Hepatic stellate cell (primary cell): Measurements from ENCODE around the gene DHODH.
"Not testable (repeated sequence)": the region's sequence is repeated elsewhere in the genome, so short reads cannot be mapped to it uniquely, and the experiment has no call there.

Source experiments
- DNase-seq: peaks from one replicate; pipeline ENCODE4 v3.0.0; 2011; ENCODE audit warnings: low spot score

Gene DHODH

DNA sequence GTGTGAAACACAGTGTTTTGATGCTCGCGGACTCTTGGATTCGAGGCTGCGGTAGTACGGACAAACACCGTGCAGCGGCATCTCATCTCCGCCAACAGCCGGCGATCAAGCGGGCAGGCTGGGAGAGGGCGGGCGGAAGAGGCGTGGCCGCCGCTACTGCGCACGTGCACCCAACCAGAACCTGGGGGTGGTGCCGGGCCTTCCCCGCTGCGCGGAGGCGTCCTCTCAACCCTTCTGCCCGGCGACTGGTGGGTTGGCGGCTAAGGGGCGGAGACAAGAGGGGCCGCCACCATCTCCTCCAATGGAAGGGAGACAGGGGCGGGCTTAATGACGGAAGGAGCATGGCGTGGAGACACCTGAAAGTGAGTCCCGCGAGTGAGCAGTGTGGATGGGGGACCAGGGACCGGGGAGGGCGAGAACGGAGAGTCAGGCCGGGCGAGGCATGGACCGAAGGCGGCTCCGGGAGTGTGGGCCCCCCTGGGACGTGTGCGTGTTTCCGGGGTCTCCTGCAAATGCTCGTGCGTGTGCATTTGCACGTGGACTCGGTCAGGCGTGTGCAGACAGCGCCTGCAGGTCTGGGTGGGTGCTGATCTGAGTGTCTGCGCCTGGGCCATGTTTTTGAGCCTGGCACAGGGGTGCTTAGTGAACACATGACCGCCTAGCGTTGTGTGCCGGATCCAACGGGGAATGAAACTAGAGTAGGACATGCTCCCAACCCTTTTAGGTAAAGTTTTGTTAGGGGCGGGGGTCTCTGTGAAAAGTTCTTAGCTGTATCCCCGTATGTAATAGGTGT is at the start of gene DHODH:
Gene DHODH, plus strand, starts transcription at position 321 of the 793 bp plus-strand sequence. Its CDS starts 21 bp downstream, at position 342.
- peak; percentile 100 for DNase-seq

DNA sequence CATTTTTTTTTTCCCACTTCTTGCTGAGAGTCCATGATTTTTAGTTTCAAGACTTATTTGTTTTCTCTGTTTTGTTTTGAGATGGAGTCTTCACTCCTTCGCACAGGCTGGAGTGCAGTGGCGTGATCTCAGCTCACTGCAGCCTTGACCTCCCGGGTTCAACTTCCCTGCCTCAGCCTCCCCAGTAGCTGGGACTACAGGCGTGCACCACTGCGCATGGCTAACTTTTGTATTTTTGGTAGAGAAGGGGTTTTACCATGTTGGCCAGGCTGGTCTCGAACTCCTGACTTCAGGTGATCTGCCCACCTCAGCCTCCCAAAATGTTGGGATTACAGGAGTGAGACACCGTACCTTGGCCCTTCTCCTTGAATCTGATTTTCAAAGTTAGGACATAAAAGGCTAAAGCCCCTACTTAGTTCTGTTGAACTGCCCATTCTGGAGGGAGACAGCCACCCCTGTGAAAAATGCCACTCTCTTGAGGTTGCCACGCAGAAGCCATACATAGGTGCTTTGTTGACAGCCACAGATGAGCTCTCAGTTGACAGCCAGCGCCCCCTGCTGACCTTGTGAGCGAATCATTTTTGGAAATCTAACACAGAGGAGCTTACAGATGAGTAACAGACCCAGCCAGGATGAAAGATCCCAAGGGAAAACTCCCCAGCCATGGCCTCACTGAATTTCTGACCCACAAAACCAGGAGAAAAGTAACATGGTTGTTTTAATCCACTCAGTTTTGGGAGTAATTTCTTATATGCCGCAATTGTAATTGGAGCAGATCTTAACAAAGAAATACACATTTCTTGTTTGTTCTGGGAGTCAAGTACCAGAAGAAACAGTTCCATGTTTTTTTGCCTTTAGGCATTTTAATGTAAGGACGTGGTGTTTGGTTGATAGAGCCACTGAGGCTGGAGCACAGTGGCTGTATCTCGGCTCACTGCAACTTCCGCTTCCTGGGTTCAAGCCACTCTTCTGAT is 47.2 kb upstream of the DHODH start:
- peak; percentile 88 for DNase-seq

DNA sequence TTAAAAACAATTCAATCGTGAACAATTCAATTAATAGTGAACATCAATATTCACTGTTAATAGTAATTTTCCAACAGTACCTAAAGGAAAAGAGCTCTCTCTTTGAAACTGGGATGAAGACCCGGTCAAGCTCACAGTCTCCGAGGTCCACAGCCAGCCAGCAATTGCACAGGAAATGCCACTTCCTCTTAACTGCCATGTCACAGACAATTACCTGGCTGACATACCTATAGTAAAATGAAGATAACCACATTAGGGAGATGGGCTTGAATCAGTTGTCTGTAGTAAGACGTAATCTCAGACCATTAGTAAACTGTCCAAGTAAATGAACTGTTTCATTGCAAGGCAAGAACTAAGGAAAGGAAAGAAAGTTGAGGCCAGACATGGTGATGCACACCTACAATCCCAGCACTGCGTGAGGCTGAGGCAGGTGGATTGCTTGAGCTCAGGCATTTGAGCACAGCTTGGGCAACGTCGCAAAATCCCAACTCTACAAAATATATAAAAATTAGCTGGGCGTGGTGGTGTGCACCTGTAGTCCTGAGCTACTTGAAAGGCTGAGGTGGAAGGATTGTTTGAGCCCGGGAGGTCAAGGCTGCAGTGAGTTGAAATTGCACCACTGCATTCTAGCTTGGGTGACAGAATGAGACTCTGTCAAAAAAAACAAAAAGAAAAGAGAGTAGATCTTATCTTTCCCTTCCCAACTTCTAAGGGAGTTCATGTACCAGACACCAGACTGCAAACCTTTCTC is 45.2 kb upstream of the DHODH start:
- no peak for DNase-seq

DNA sequence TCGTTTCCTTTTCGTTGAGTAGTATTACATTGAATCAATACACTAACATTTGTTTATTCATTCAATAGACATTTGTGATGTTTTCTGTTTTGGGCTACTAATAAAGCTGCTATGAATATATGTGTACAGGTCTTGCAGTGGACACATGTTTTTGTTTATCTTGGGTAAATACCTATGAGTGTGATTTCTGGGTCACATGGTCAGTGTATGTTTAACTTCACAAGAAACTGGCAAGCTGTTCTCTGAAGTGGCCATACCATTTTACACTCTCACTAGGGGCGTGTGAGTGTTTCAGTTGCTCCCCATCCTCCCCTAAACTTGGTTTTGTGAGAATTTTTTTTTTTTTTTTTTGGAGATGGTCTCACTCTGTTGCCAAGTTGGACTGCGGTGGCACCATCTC is 43.3 kb upstream of the DHODH start:
- no peak for DNase-seq

DNA sequence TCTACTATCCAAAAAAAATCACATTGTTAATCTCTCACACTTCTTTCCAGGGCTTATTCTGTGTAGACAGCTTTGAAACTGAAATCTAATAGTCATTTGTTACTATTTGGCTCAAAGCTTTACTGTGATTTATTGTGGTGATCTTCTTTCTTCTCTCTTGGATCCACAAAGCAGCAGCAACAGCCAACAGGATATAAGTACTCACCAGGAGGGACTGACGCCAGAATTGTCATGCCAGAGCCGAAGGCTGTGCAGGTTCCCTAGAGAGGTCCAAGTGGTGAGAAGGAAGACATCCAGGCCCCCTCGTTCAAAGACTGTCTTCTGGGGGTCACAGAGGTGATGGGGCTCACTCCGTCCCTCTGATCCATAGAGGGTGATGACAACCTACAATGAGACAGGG is 41.6 kb upstream of the DHODH start:
- no peak for DNase-seq

DNA sequence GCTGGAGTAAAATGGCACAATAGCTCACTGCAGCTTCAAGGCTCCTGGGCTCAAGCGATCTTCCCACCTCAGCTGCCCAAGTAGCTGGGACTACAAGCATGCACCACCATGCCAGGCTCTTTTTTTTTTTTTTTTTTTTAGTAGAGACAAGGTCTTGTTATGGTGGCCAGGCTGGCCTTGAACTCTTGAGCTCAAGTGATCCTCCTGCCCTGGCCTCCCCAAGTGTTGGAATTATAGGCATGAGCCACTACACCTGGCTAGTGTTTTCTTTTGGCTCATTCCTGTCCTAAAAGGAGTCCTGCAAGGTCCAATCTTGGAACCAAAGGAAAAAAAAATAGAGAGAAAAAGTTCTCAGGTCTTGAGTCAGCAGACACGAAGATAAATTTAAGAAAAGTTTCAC is 39.2 kb upstream of the DHODH start:
- no peak for DNase-seq

DNA sequence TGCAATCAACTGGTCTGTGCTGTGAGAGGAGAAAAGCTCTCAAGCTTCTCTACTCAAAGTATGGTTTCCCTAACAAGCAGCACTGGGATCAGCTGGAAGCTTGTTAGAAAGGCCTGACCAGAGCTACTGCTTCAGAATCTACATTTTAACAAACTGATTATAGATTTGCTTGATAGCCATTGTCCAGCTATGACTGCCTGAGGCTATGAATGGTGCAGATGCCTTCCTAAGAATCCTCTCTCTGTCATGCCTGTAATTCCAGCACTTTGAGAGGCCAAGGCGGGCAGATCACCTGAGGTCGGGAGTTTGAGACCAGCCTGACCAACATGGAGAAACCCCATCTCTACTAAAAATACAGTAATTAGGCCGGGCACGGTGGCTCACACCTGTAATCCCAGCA is 37.0 kb upstream of the DHODH start:
- no peak for DNase-seq

DNA sequence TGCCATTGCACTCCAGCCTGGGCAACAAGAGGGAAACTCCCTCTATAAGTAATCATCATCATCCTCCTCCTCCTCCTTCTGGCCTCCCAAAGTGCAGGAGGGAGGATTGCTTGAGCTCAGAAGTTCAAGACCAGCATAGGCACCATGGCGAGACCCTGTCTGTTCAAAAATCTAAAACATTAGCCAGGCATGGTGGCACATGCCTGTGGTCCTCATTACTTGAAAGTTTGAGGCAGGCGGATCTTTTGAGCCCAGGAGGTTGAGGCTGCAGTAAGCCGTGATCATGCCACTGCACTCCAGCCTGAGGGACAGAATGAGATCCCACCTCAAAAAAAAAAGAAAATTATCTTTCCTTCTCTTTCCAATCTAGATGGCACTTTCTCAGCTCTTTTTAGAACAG is 36.2 kb upstream of the DHODH start:
- DNase-seq: no peak

DNA sequence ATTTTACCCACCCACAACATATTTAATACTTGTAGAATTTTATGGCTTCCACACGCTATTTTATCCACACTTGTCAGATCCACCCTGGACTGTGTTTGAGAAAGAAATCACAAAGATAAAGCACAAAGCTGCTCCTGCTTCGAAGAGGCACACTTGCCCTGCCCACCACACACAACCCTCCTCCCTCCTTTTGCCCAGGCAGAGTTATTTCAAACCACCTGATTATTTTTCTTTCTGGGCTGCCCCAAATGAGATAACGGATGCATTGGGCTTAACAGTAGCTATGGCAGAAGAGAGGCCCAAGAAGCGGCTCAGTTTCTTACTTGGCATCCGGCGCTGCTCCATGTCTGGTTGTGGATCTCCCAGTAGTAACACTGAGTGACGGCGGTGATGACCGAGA is 35.5 kb upstream of the DHODH start:
- DNase-seq: no peak

DNA sequence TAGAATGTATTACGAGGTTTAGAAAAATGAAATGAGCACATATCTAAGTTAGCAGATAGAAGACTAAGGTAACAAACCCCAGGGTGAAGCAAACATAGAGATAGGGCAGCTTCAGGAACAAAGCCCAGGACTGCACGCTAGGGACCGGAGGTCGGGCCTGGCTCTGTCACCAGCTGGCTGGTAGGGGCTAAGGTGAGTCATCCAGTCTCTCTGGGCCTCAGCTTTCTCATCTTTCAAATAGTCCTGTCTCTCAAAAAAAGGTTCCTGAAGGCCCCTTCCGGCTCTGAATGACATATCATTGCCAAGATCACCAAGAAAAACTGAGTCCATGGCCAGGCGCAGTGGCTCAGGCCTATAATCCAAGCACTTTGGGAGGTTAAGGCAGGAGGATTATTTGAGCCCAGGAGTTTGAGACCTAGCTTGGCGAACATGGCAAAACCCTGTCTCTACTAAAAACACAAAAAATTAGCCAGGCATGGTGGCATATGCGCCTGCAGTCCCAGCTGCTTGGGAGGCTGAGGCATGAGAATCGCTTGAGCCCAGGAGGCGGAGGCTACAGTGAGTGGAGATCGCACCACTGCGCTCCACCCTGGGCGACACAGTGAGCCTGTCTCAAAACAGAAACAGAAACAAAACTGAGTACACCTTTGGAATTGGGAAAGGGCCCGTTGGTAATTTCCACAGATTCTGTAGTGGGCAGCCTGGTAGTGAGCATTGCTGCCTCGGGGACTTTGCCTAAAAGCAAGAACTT is 34.3 kb upstream of the DHODH start:
- no peak for DNase-seq

DNA sequence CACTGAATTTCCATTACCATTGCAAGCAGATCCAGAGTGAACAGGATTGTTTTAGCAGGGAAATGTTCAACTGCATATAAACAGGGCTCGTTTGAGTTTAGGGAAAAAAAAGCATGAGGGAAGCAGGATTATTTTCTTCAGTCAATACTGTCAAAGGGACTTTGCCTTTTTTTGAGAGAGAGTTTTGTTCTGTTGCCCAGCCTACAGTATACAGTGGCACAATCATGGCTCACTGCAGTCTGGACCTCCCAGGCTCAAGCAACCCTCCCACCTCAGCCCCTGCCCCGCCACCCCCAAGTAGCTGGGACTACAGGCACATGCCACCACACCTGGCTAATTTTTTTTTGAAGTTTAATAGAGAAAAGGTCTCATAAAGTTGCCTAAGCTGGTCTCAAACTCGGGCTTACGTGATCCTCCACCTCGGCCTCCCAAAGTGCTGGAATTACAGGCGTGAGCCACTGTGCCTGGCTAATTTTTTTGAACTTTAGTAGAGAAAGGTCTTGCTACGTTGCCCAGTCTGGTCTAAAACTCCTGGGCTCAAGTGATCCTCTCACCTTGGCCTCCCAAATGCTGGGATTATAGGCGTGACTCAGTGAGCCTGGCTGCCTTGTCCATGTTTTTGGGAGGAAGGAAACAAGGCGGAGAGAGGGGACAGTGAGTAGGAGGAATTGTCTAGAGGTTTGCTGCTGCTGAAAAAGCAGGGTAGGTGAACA is 23.1 kb upstream of the DHODH start:
- DNase-seq: no peak

DNA sequence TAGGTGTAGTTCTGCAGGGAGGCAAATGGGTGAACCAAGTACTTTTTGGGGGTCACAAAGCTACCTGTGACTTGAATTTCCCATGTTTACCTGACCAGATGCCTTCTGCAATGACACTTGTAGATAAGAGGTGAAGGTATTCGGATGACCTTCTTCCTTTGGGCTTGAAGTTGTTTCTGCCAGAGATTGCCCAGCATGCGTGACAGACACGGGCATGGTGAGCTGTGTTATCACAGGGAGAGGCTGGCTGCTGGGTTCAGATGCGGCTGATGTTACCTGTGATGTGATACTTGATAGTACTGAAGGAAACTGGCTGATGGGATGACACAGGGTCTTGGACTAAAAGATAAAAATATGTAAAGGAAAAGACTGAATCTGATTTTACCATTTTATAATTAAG is 22.4 kb upstream of the DHODH start:
- DNase-seq: no peak

DNA sequence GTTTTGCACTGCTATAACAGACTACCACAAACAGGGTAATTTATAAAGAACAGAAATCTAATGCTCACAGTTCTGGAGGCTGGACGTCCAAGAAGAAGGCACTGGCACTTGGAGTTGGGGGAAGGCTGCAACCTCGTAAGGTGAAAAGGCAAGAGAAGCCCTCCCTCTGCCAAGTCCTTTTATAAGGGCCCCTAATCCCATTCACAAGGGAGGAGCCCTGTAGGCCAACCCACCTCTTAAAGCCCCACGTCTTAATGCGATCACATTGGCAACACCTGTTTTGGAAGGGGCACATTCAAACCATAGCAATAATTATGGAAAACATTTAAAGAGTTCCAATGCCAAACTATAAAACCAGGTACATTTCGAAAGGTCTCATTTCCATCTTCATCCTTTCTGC is 13.5 kb upstream of the DHODH start:
- no peak for DNase-seq

DNA sequence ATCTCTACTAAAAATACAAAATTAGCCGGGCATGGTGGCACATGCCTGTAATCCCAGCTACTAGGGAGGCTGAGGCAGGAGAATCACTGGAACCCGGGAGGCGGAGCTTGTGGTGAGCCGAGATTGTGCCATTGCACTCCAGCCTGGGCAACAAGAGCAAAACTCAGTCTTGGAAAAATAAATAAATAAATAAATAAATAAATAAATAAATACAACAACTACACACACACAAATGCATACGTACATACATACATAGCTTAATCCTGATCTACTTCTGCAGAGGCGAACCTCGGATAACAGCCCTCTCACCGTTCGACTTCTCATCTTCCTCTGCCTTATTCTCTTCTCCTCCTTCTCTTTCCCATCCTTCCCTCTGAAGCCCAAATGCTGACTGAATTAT is 11.0 kb upstream of the DHODH start:
- not testable (repeated sequence) for DNase-seq

DNA sequence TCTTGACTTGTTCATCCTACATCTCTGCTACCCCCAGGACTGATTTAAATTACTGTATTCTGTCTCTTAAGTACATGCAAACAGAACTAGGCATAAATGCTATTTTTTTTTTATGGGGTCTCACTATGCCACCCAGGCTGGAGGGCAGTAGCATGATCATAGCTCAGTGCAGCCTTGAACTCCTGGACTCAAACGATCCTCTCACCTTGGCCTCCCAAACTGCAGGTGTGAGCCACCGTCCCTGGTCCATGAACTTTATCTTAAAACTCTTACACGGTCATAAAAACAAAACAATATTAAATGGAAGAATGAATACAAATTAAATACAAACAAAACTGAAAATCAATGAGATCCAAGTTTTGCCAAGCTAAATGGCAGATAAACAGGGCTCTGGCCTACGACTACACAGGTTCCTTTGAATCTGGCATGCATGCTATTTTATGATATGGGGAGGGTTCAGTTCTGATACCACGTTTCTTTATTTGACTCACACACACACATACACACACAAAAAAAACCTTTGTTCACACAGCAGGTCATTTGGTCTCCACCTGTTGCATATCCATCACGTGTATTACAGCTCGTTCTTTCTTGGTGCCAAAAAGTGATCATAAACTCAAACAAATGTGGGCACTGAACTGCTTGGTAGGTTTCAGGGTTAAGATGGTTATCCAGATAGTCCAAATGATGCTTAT is 7.2 kb upstream of the DHODH start:
- no peak for DNase-seq

DNA sequence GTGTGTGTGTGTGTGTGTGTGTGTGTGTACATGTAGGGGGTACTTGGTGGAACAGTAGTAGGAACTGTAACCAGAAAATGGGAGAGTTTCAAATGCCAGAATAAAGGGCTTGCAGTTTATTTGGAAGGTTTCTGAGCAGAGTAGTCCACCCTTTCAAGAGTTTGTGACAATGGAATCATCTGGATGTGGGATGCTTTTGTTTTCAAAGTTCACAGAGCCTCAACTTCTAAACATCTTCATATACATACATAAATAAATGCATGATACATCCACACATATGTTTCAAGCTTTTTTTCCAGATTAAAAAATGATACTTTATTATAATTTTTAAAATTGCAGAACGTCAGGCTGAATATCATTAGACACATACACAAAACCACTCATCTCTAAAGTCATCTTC is 5.9 kb upstream of the DHODH start:
- DNase-seq: no peak

DNA sequence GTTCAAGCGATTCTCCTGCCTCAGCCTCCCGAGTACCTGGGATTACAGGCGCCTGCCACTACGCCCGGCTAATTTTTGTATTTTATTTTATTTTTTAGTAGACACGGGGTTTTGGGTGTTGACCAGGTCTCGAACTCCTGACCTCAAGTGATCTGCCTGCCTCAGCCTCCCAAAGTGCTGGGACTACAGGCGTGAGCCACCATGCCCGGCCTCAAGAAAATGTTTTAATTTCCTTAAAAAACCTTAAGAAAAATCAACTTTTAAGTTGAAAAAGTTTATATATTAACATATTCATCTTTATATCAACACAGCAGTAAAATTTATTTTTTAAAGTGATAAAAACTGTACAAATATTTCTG is 500 bp upstream of the DHODH start:
- DNase-seq: not testable (repeated sequence)

DNA sequence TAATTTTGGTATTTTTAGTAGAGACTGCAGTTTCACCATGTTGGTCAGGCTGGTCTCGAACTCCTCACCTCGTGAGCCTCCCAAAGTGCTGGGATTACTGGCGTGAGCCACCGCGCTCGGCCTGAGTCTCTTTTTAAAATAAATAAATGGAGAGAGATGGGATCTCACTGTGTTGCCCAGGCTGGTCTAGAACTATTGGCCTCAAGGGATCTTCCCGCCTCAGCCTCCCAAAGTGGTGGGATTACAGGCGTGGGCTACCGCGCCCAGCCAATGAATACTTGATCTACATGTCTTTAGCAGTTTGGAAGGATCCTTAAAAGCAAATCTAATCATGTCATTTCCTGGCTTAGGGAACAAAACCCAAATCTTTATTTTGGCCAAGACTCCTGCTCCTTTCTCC is 1.2 kb downstream of the DHODH start:
- no peak for DNase-seq

DNA sequence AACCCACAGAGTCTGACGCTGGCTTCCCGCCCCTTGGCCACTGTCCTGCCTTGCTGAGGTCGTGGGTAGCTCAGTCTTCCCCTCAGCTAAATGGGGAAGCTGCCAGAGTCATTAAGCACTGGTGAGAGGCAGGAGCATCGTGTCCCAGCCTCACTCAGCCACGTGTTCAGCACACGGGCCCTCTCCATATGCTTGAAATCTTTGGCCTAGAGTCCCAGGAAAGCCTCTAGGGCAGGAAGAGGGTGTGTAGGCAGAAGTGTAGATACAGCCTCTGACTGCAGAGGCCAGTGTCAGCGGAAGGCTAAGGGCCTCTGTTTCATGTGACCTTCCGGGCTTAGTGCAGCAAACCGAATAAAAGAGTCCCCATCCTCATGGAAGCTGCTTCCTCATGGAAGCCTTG is 4.1 kb downstream of the DHODH start:
- no peak for DNase-seq

DNA sequence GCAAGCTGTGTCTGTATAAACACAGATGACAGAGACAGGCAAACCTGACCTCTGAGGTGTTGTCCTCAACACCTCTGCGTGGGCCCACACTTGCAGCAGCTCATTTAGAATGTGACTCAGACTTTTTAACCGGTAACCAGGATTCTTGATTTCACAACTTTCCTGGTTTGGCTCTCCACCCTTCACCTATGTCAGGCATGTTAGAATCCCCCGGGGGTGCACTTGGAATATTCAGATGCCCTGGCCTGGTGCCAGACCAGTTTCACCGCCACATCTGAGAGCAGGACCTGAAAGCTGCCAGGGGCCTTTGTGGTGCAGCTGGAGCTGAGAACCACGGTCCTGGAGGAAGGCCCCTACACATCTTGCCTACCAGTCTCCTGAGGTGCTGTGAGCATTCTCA is 4.8 kb downstream of the DHODH start:
- no peak for DNase-seq
